Measurements from ENCODE around the gene RNF220. TPM values are rescaled to one million over a fixed set of nuclear protein-coding genes. Genes with fewer than 3 reads are reported as not detected.

The RNF220 gene
- polyA plus RNA-seq, 1 donor from 2014 or later, result 101 TPM

DNA sequence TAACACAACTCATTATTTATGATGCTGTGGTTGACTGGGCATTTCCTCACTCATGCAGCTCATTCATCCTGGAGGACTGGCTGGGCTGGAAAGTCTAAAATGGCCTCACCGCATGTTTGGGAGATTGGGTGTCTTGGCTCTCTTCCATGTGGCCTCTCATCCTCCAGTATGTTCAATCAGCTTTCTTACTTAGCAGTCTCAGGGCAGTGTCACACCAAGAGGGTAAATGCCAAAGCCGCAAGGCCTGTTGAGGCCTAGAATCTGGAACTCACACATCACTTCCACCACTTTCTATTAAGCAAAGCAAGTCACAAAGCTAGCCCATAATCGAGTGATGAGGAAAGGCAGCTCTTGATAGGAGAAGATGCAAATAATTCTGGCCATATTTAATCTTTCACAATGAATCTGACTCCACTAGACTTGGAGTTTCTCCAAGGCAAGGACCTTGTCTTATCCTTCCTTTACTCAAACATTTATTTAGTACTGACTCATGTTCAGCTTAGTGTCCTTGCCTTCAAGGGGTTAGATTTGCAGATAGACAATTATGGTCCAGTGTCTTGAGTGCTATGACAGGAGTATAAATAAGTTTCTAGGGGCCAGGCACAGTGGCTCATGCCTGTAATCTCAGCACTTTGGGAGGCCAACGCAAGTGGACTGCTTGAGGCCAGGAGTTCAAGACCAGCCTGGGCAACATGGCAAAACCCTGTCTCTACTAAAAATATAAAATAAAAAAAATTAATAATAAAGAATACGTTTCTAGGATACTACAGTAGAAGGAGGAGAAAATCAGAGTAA is 224.1 kb downstream of the RNF220 start:
- Mint-ChIP-seq H3K4me3 (peak overlapping the region in 1 of 4 donors; percentile 93), H3K27ac (peak overlapping the region in 1 of 3 donors; percentile 29), H3K9me3 (no peaks in the 10 kb centered on the region), H3K4me1 (peaks cover 12 to 26% (median 13%) of the 10 kb centered on the region in 3 donors), H3K27me3 (no peaks in the 10 kb centered on the region), H3K36me3 (peaks cover 1% of the 10 kb centered on the region)

DNA sequence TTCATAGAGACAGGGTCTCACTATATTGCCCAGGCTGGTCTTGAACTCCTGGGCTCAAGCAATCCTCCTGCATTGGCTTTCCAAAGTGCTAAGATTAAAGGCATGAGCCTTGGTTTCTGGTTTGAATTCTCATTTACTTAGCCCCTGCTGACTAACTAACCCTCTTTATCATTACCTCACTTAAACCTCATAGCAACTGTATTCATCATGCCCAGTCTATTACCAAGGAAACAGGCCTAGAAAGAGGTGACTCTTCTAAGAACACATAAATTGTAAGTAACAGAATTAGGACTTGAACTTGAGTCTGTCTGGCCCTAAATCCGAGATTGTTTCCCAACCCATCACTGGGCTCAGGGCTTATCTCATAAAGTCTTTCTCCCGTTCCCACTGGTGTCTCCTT is 225.1 kb downstream of the RNF220 start:
- H3K4me3 Mint-ChIP-seq, result peak overlapping the region in 3 of 4 donors; percentile 90 to 97 (median 93)
- H3K27me3 Mint-ChIP-seq, result no peaks in the 10 kb centered on the region
- no peaks in the 10 kb centered on the region for H3K9me3 Mint-ChIP-seq
- H3K4me1 Mint-ChIP-seq, result peaks cover 15 to 34% (median 20%) of the 10 kb centered on the region in 3 donors
- peak overlapping the region in 2 of 3 donors; percentile 95 to 99 for H3K27ac Mint-ChIP-seq
- H3K36me3 Mint-ChIP-seq, result peaks cover 1% of the 10 kb centered on the region

DNA sequence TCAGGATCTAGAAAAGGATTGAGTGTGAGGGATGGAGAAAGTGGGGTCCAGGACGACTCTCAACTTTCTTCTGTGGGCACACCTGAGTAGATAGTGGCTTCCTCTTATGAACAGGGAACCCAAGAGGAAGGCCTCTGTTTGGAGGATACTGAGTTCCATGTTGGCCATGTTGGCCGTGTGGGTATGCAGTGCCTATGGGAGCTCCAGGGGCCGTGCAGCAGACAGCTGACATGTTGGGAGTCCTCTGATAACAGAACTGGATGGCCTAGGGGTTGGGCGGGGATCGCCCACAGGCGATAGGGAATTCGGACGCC is 226.2 kb downstream of the RNF220 start:
- peak overlapping the region; percentile 90 to 97 (median 95) for H3K4me3 Mint-ChIP-seq
- peaks cover 5% of the 10 kb centered on the region for H3K36me3 Mint-ChIP-seq
- no peaks in the 10 kb centered on the region for H3K9me3 Mint-ChIP-seq
- H3K27me3 Mint-ChIP-seq, result no peaks in the 10 kb centered on the region
- H3K4me1 Mint-ChIP-seq, result peaks cover 15 to 34% (median 20%) of the 10 kb centered on the region in 3 donors
- peak overlapping the region; percentile 95 to 99 (median 98) for H3K27ac Mint-ChIP-seq

DNA sequence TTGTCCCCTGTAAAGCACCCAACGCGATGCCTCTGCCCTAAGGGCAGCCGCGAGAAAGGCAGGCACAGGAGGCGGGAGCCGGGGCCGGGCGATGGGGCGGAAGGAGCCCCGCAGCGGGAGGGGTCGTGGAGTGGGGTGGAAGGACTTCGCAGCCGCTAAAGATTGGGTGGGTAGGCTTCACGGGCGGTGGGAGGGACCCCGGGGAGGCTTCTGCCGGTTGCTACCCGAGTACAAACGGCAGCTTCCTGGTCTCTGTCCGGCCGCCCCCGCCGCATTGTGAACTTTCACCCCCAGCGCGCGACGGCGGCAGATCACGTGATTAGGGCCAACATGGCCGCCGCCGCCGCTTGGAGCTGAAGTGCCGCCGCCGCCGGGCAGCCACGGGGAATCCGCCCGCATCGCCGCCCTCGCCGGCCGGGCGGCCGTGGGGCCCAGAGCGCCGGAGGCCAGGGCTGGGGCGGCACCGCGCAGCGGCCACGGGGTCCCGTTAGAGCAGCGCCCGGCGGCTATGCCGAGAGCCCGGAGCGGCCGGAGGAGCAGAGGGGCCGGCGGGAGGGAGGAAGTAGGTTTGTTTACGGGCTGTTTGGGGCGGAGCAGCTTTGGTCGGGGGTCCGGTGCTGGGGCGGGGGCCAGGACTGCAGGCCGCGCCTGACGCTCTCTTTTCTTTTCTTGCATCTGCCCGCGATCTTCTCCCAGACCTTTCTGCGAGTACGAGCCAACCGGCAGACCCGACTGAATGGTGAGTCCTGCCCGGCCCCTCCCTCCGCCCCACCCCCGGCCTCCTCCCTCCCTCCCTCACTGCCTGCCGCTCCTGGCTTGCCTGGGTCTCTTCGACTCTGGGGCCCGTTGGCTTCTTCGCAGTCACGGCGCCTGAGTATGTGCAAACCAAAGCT is 226.8 kb downstream of the RNF220 start:
- H3K4me1 Mint-ChIP-seq, result peaks cover 15 to 34% (median 20%) of the 10 kb centered on the region in 3 donors
- no peaks in the 10 kb centered on the region for H3K9me3 Mint-ChIP-seq
- H3K27me3 Mint-ChIP-seq, result no peaks in the 10 kb centered on the region
- H3K36me3 Mint-ChIP-seq, result peaks cover 5% of the 10 kb centered on the region
- peak overlapping the region; percentile 90 to 97 (median 95) for H3K4me3 Mint-ChIP-seq
- peak overlapping the region; percentile 95 to 99 (median 98) for H3K27ac Mint-ChIP-seq

DNA sequence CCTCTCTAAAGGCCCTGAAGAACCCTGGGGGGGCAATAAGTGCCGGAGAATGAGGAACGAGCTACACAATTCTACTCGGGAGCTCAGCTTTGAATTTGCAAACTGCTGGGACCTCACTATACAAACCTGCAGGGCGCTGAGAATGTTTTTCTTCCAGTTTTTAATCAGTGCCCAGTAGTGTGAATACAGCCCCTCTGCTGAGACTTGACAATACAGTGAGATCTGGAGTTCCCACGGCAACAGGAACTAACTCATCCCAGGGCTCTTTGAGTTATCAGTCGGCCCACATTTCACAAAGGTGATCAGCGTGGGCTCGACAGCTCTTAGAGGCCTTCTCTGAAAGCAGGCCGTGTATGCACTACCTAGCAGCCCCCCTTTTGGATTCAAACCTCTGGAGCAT is 227.5 kb downstream of the RNF220 start:
- H3K4me3 Mint-ChIP-seq, result peak overlapping the region; percentile 90 to 97 (median 94)
- no peaks in the 10 kb centered on the region for H3K9me3 Mint-ChIP-seq
- H3K27ac Mint-ChIP-seq, result peak overlapping the region; percentile 95 to 99 (median 96)
- H3K27me3 Mint-ChIP-seq, result no peaks in the 10 kb centered on the region
- peaks cover 5% of the 10 kb centered on the region for H3K36me3 Mint-ChIP-seq
- peaks cover 15 to 34% (median 20%) of the 10 kb centered on the region in 3 donors for H3K4me1 Mint-ChIP-seq

DNA sequence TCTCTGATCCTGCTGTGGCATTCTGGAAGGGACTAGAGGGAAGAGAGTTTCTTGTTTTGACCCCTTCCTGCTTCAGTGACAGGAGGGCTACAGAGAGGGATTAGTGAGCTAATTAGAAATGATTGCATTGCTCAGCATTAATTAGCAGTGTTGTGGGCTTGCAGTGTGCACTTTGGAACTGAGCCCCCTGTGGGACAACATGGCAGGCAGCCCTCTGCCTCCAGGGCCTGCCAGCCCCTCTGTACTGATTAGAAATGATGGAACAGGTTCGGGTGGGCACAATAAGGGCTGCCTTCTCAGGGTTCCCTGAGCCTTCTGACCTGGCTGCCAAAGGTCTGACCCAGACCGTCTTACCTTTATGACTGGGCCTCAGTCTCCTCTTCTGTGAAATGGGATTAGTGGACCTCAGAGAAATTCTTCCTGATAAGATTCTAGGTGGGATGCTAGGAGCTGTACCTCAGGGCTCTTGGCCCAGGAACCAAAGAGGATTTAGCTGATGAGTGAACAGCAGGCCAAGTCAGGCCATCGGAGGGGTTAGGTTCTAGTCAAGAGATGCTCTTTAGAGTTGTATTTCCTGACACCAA is 229.6 kb downstream of the RNF220 start:
- H3K9me3 Mint-ChIP-seq, result no peaks in the 10 kb centered on the region
- H3K4me1 Mint-ChIP-seq, result peaks cover 15 to 34% (median 20%) of the 10 kb centered on the region in 3 donors
- peaks cover 4% of the 10 kb centered on the region for H3K36me3 Mint-ChIP-seq
- no peaks in the 10 kb centered on the region for H3K27me3 Mint-ChIP-seq
- H3K4me3 Mint-ChIP-seq, result peak overlapping the region in 2 of 4 donors; percentile 73 to 93
- peak overlapping the region in 2 of 3 donors; percentile 73 to 95 for H3K27ac Mint-ChIP-seq

DNA sequence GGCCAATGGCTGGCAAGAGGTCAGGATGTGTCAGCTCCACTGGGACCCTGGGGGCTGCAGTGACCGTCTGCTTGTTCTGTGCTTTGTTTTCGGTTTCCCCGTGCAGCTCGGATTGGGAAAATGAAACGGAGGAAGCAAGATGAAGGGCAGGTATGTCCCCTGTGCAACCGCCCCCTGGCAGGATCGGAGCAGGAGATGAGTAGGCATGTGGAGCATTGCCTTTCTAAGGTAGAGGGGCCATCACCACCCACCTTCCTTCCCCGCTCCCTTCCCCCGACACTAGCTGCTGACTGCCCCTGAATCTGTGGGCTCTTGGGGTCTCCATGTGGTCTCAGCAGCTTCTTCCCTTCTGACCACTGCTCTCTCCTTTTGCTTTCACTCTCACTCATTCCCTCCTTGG is 230.4 kb downstream of the RNF220 start:
- peaks cover 13 to 32% (median 20%) of the 10 kb centered on the region in 3 donors for H3K4me1 Mint-ChIP-seq
- H3K27me3 Mint-ChIP-seq, result no peaks in the 10 kb centered on the region
- H3K36me3 Mint-ChIP-seq, result peaks cover 4% of the 10 kb centered on the region
- H3K27ac Mint-ChIP-seq, result peak overlapping the region in 1 of 3 donors; percentile 95
- H3K4me3 Mint-ChIP-seq, result no peak overlapping the region
- H3K9me3 Mint-ChIP-seq, result no peaks in the 10 kb centered on the region

DNA sequence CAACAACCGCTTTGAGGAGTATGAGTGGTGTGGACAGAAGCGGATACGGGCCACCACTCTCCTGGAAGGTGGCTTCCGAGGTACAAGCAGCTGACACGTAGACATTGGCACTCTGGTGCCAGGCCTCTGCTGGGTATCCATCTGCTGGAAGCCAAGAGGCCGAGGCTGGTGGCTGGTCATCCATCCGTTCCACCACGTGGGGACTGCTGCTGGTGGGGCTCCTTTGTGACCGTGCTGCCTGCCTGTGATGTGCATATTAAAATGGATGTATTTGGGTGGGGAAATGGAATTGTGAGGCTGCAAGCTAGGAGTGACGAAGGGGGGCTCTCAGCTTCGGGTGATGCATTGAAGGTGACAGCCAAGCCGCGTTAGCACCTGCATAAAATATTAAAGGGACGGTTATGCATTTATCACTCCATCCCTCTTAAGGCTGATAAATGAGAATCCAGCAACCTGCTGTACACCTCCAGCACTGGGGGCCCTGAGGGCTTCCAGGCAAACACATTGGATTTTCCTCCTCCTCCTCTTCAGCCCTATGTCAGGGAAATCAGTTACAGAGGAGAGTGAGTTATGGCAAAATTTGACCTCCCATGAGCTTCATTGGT is 231.1 kb downstream of the RNF220 start:
- H3K4me1 Mint-ChIP-seq, result peaks cover 7 to 24% (median 20%) of the 10 kb centered on the region in 3 donors
- H3K9me3 Mint-ChIP-seq, result no peaks in the 10 kb centered on the region
- peak overlapping the region in 1 of 4 donors; percentile 50 for H3K4me3 Mint-ChIP-seq
- H3K27ac Mint-ChIP-seq, result no peak overlapping the region
- peaks cover 4% of the 10 kb centered on the region for H3K36me3 Mint-ChIP-seq
- no peaks in the 10 kb centered on the region for H3K27me3 Mint-ChIP-seq

DNA sequence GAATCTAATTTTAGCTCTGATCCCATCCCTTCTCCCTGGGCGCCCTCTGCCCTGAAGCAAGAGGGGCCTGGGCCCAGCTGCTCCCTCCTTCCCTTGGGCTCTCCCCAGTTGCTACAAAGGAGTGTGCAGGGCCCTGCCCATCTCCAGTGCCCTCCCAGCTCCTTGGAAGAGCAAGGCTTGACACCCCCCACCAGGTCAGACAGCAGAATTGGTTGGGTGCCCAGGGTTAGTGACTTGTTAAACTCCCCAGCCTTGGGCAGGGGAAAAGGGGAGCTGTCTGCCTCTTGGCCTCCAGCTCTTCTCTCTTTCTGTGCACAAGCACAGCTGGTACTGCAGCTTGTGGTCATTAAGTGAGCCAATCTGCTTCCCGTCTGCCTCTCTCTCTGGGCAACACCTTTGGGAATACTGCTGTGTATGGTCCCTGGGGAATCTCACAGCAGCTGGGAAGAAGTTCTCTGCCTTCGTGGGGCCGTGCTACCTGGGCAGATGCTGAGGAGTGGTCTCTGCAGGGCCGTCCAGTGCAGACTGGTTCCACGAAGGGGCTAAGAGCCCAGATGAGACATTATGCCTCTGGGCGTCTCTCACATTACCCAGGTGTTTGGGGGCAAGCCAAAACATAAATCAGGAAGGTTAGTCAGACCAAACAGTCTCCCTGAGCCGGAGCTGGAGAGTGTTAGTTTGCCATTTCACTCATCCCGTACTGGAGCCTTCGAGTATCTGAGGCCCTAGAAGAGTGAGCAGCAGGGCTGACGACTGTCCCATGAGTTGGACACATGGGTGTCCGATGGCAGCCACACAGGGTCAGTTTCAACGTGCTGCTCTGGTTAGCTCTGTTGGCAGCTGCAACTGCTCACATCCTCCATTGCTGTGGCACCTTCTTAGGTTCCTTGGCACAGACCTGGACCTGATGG is 231.9 kb downstream of the RNF220 start:
- Mint-ChIP-seq H3K4me3 (peak overlapping the region in 1 of 4 donors; percentile 50), H3K27me3 (no peaks in the 10 kb centered on the region), H3K36me3 (peaks cover 4% of the 10 kb centered on the region), H3K9me3 (no peaks in the 10 kb centered on the region), H3K4me1 (peaks cover 7 to 22% (median 20%) of the 10 kb centered on the region in 3 donors), H3K27ac (peak overlapping the region in 1 of 3 donors; percentile 75)

DNA sequence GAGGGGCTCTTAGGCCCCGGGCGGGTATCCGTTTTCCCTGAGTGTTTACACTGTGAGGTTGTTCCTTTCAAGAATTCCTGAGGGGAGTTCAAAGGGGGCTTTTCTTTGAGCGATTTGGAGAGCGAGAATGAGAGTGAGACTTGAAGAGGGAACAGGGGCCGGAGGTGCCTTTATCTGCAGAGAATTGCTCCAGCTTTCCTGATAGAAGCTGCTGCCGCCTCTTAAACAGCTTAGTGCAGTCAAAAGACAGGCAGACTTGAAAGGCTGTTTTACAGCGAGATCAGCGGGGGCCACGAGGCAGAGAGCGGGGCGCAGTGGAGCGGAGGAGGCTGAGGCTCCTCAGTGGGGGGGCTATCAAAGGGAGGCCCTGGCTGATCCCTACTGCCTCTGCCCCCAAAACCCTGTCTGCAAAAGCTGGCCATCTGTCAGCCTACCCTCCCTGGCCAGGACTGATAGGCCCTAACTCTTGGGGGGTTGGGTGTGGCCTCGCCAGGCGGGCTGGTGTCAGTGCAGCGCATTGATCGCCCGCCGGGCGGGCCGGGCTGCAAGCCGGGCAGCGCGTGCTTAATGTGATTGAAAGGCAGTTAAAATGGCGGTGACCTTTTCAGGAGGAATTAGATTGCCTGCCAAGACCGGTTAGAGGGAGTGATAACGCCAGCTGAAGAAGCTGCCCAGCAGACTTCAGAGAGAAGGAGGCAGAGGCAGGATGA is 232.8 kb downstream of the RNF220 start:
- H3K4me1 Mint-ChIP-seq, result peaks cover 4 to 17% (median 16%) of the 10 kb centered on the region in 3 donors

DNA sequence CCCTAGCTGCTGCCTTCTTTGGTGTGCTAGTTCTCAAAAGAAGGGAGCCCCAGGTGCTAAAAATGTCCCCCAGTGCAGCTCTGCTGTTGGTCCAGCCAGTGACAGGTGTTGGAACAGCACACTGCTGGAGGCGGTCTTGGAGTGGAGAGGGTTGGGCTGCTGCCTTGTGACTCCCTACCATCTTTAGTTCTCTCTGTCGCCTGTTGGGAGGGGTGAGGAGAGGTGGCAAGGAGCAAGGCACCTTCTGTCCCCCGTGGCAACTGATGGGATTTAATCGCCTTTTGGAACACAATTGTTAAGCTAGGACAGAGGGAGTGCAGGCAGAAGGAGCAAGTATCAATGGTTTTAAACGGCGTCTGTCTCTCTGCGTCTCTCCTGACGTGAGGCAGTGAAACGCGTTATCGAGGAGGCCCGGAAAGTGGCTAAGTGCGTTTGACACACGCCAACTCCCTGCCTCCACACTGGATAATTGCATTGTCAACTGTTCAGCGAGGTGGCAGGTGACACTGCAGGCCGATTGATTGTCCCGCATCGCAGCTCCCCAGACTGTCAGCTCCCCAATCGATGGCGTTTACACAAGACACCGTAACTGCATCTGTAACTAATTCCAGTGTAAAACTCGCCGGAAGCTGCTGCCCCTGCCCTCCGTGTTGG is 235.3 kb downstream of the RNF220 start:
- Mint-ChIP-seq H3K9me3 (no peaks in the 10 kb centered on the region), H3K27ac (no peak overlapping the region), H3K4me3 (no peak overlapping the region), H3K36me3 (peaks cover 4% of the 10 kb centered on the region), H3K27me3 (no peaks in the 10 kb centered on the region), H3K4me1 (no peaks in the 10 kb centered on the region)

More for the DNA sequence above, 232.8 kb downstream of the RNF220 start:
- H3K9me3 Mint-ChIP-seq, result no peaks in the 10 kb centered on the region
- H3K27ac Mint-ChIP-seq, result peak overlapping the region in 1 of 3 donors; percentile 37
- peaks cover 4% of the 10 kb centered on the region for H3K36me3 Mint-ChIP-seq
- no peaks in the 10 kb centered on the region for H3K27me3 Mint-ChIP-seq
- H3K4me3 Mint-ChIP-seq, result peak overlapping the region in 1 of 4 donors; percentile 33

DNA sequence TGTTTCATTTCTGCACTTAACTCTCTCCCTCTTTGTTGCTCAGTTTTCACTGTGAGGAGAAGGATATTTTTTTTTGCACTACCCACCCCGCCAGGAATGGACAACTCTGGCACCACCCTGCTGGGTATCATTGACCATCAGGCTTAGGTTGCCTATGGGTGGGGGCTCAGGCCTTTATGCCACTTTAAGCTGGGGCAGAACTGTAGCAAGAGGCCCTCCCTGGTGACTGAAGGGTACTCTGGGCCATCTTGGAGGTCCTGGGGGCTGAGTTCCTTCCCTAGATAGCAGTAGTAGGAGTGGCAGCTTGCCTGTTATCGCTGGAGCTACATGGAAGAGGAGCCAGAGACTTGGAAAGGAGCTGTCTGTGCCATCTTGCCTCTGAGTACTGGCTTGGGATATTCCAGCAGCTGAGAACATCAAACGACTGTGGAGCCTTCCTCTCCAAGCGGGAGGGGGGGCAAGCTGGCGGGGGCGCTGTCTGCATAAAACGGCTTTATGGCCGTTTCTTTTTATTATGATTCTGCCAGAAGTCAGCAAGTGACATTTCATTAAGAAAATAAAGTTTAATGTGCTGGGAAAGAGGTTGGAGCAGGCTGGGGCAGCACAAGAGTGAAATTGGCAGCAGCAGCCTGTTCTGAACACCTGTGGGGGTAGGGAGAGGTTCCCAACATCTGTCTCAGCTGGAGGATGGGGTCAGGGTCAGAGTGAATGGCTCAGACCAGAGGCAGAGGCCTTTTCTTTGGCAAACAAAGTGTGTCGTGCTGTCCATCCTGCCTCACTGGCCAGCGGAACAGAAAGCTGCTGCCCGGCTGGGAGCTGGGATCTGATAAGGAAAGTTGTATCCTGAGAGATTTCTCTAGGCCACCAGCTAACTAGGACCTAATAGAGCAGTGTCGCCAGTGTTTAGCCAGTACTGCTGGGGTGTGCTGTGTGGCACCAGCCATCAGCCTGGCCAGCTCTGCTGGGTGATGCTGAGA is 236.4 kb downstream of the RNF220 start:
- no peak overlapping the region for H3K4me3 Mint-ChIP-seq
- no peaks in the 10 kb centered on the region for H3K4me1 Mint-ChIP-seq
- H3K27me3 Mint-ChIP-seq, result no peaks in the 10 kb centered on the region
- no peaks in the 10 kb centered on the region for H3K9me3 Mint-ChIP-seq
- H3K36me3 Mint-ChIP-seq, result no peaks in the 10 kb centered on the region
- H3K27ac Mint-ChIP-seq, result no peak overlapping the region

Measured in IgD-negative memory B cell (primary cell).